Prostate gland (tissue), 2 donors: Measurements from ENCODE around the gene PLPPR4.

Experiments used
- POLR2AphosphoS5 ChIP-seq: sonication (generic); formaldehyde crosslinking; IDR thresholded peaks from one replicate; pipeline ENCODE4 v1.6.1; 2017; ENCODE audit warnings: antibody characterized with exemption
- TF ChIP-seq, protein P1 (sequence below), 4 experiments: fragments of 200-600 bp in 2 of 4; fragments of 450-650 bp in 2 of 4; sonication (generic) in 2 of 4; IDR thresholded peaks; 1 replicate in 3 of 4; 2 replicates in 1 of 4; pipeline ENCODE4 v1.5.1; 2016 to 2019; ENCODE audit warnings: antibody characterized with exemption in 4 of 4, mild to moderate bottlenecking in 2 of 4, moderate library complexity in 2 of 4

- TF ChIP-seq, protein P1, sequence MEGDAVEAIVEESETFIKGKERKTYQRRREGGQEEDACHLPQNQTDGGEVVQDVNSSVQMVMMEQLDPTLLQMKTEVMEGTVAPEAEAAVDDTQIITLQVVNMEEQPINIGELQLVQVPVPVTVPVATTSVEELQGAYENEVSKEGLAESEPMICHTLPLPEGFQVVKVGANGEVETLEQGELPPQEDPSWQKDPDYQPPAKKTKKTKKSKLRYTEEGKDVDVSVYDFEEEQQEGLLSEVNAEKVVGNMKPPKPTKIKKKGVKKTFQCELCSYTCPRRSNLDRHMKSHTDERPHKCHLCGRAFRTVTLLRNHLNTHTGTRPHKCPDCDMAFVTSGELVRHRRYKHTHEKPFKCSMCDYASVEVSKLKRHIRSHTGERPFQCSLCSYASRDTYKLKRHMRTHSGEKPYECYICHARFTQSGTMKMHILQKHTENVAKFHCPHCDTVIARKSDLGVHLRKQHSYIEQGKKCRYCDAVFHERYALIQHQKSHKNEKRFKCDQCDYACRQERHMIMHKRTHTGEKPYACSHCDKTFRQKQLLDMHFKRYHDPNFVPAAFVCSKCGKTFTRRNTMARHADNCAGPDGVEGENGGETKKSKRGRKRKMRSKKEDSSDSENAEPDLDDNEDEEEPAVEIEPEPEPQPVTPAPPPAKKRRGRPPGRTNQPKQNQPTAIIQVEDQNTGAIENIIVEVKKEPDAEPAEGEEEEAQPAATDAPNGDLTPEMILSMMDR (IDR thresholded peaks at IDR 0.05), result no peak
- no peak for TF ChIP-seq POLR2AphosphoS5
These were observed 33.6 kb downstream of the PLPPR4 start for GRCh38 chr1:99297923-99298322.
